Thymus (tissue), 11 donors: ENCODE results near the gene RTEL1. TPM values are rescaled to one million over a fixed set of nuclear protein-coding genes. Genes with fewer than 3 reads are reported as not detected.

ENCODE experiments used
- DNase-seq, 9 donors: peaks; one replicate each; pipeline ENCODE4 v3.0.0-alpha.2; 2013; ENCODE audit warnings: low spot score in 9 of 9, low read depth in 6 of 9, missing footprints in 1 of 9
- H3K27ac ChIP-seq, 2 donors: one replicate each; pipeline ENCODE4 v1.5.1; 2013; ENCODE audit warnings: control low read depth in 1 of 2, low read depth in 1 of 2, low read length in 1 of 2, mild to moderate bottlenecking in 1 of 2, moderate library complexity in 1 of 2
- H3K27me3 ChIP-seq, 2 donors: one replicate each; pipeline ENCODE4 v1.5.1; 2013; ENCODE audit warnings: low read length in 1 of 2; ENCODE audit not compliant: control insufficient read depth in 2 of 2, insufficient read depth in 1 of 2
- H3K36me3 ChIP-seq, 2 donors: one replicate each; pipeline ENCODE4 v1.5.1; 2013; ENCODE audit warnings: low read length in 1 of 2, mild to moderate bottlenecking in 1 of 2, moderate library complexity in 1 of 2; ENCODE audit not compliant: control insufficient read depth in 2 of 2, insufficient read depth in 2 of 2
- H3K4me1 ChIP-seq, 2 donors: one replicate each; pipeline ENCODE4 v1.5.1; 2013; ENCODE audit warnings: low read length in 2 of 2; ENCODE audit not compliant: control insufficient read depth in 2 of 2, insufficient read depth in 2 of 2
- H3K4me3 ChIP-seq, 2 donors: one replicate each; pipeline ENCODE4 v1.5.1; 2013; ENCODE audit warnings: low read length in 2 of 2, control low read depth in 1 of 2, mild to moderate bottlenecking in 1 of 2
- H3K9me3 ChIP-seq, 2 donors: one replicate each; pipeline ENCODE4 v1.5.1; 2013; ENCODE audit warnings: low read length in 1 of 2, mild to moderate bottlenecking in 1 of 2; ENCODE audit not compliant: control insufficient read depth in 2 of 2, insufficient read depth in 1 of 2
- WGBS: extraction: QIAGEN DNeasy Blood & Tissue Kit; methylation state at CpG from one replicate; pipeline ENCODE4 v1.1.7; 2013; 5-methylcytosine and 5-hydroxymethylcytosine counted together
- polyA plus RNA-seq: library from polyadenylated mRNA; stranded (reverse); fragments of 200-250 nt; gene quantifications from one replicate; pipeline ENCODE4 v1.2.3, GENCODE V29; 2013
- total RNA-seq: library from RNA; stranded (reverse); fragments of 120-200 nt; gene quantifications from one replicate; pipeline ENCODE4 v1.2.4, GENCODE V29; 2013
- donor health status: healthy.

The RTEL1 gene
- total and polyA plus RNA-seq, 2 donors = 8.1 to 18.8 TPM

DNA sequence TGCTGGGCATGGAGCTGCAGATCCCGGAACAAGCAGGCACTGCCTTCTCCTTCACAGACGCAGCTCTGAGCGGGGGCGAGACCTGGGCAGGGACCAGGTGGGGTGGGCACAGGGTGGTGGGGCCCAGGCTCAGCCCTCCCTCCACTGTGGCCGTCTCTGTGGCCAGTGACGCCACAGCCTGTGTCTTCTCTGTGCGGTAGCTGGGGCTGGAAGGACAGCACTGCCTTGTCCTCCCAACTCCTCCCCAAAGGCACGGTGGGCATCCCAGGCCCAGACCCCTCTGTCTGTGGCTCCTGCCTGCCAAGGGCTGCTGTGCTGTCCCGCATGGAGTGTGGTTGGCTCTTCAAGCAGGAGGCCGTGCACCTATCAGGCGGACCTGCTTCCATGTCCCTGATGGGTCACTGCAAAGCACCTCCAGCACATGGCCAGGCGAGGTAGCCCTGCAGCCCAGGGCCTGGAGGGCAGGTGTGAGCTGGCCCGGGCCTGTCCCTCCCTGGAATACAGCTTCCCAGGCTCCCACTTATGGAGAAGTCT, 23.6 kb downstream of the RTEL1 start:
- peaks cover 0 to 3% of the 10 kb centered on the region in 2 donors for H3K27me3 ChIP-seq
- DNase-seq = no peak
- H3K27ac ChIP-seq = no peak overlapping the region
- H3K4me3 ChIP-seq = no peak overlapping the region
- no peaks in the 10 kb centered on the region for H3K9me3 ChIP-seq
- WGBS = 98% methylated on average over 13 of the region's 13 CpGs
- H3K36me3 ChIP-seq = peaks cover 0 to 44% of the 10 kb centered on the region in 2 donors
- H3K4me1 ChIP-seq = peaks cover 0 to 3% of the 10 kb centered on the region in 2 donors

DNA sequence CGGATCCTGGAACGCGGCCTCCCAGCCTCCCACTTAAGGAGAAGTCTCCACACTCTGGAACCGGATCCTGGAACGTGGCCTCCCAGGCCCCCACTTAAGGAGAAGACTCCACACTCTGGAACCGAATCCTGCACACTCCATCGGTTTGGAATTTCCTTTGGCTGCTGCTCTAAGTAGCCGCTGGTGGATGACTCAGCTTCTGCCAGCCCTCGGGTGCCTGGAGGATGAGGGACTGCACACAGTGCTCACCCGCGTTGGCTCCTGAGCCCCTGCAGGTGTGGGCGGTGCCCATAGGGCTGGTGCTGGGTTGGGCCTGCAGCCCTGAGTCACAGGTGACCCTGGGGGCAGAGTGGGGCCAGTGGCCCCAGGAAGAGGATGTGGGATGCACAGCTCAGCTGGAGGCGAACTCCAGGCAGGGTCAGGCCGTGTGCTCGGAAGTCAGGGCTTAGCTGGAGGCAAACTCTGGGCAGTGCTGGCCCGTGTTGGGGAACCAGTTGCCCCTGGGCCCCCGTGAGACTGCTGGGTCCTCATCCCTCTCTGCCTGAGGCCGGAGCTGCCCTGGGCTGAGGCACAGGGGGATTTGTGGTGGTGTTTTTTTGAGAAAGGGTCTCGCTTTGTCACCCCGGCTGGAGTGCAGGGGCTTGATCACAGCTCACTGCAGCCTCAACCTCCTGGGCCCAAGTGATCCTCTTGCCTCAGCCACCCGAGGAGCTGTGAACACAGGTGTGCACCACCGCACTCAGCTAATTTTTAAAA, 24.4 kb downstream of the RTEL1 start:
- no peak for DNase-seq
- WGBS = 90% methylated on average over 22 of the region's 22 CpGs
- Histone ChIP-seq H3K36me3 (peaks cover 0 to 37% of the 10 kb centered on the region in 2 donors), H3K4me3 (no peak overlapping the region), H3K27me3 (peaks cover 0 to 9% of the 10 kb centered on the region in 2 donors), H3K4me1 (peaks cover 0 to 12% of the 10 kb centered on the region in 2 donors), H3K9me3 (no peaks in the 10 kb centered on the region), H3K27ac (no peak overlapping the region)

DNA sequence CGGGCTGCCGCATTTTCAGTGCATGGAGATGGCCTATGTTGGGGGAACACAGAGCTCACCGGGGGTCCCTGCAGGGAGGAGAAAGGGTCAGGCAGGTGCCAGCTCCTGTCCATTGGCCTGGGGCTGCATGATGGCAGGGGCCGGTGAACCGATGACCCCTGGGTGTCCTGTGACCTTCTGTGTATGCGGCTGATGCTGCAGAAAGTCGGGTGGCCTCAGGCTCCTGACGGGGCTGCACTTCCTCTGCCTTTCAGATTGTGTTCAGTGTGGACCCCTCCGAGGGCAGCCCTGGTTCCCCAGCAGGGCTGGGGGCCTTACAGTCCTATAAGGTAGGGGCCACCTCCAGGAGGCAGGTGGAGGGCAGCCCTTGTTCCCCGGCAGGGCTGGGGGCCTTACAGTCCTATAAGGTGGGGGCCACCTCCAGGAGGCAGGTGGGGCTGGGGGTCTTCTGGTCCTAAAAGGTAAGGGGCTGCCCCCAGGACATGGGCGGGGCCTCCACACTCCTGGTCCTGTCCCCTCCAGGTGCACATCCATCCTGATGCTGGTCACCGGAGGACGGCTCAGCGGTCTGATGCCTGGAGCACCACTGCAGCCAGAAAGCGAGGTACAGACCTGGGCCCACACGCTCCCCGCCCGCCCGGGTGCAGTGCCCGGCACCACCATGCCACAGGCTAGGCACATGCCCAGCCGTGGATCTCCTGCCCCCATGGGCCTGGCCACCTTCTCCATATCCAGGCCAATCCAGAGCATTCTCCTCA, 27.3 kb downstream of the RTEL1 start:
- H3K36me3 ChIP-seq = peaks cover 0 to 20% of the 10 kb centered on the region in 2 donors
- no peak overlapping the region for H3K27ac ChIP-seq
- WGBS = 95% methylated on average over 21 of the region's 21 CpGs
- peaks cover 0 to 9% of the 10 kb centered on the region in 2 donors for H3K27me3 ChIP-seq
- H3K4me3 ChIP-seq = no peak overlapping the region
- H3K4me1 ChIP-seq = peaks cover 0 to 13% of the 10 kb centered on the region in 2 donors
- no peaks in the 10 kb centered on the region for H3K9me3 ChIP-seq
- no peak for DNase-seq

DNA sequence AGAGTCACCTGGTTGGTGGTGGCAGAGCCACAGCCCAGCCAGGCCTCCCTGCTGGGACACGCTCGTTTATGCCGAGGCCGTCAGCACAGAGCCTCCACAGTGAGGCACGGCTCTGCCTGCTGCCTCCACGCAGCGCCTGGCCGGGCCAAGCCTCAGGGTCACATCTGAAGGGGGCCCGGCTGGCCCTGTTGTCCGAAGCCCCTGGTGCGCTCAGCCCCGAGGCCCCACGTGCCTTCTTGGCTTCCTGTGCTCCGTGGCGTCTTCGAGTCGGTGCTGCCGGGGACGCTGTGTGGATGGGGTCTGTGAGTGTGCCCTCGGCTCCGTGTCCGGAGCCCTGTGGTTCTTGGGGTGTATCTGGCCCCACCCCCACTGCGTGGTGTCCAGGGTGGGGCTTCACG, 28.0 kb downstream of the RTEL1 start:
- Histone ChIP-seq H3K4me3 (no peak overlapping the region), H3K36me3 (peaks cover 0 to 18% of the 10 kb centered on the region in 2 donors), H3K9me3 (no peaks in the 10 kb centered on the region), H3K4me1 (peaks cover 0 to 13% of the 10 kb centered on the region in 2 donors), H3K27me3 (peaks cover 0 to 9% of the 10 kb centered on the region in 2 donors), H3K27ac (peak overlapping the region; percentile 60 to 79)
- 95% methylated on average over 24 of the region's 24 CpGs for WGBS
- DNase-seq = no peak

DNA sequence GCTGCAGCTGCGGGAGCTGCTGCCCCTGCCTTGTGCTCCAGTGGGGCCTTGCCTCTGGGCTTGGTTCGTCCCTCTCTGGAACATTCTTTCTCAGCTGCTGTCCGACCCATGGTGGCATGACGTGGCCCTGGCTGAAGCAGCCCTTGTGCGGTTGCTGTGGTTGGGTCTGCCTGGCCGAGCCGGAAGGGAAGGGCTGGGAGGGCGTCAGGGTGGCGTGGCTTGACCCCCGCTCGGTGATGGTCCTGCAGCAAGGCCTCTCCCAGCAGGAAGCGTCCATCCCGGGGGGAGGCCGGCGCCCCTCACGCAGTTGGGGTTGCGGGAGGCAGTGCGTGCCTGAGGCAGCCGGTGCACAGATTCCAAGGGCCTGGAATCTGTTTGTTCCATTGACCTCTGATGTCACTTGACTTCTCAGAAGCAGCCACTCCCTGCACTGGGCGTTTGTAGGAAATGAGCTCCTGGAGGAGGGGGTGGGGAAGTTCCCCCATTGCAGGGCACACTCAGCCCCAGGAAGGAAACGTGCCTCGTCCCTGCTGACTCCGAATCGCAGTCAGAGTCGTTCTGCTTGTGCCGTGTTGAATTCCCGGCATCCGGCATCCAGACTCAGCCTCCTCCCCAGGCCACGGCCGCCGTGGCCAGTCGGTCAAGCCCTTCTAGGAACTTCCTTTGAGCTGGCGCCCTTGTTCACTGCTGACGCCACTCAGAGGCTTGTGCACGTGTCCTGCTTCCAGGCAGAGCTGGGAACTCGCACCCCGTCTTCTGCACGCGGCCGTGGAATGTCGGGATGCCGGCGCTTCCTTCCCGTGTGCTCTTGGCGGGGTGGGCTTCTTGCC, 28.6 kb downstream of the RTEL1 start:
- DNase-seq = peak in 2 of 9 donors; percentile 26 to 51
- Histone ChIP-seq H3K27ac (peak overlapping the region; percentile 60 to 79), H3K27me3 (peaks cover 0 to 9% of the 10 kb centered on the region in 2 donors), H3K36me3 (peaks cover 0 to 17% of the 10 kb centered on the region in 2 donors), H3K9me3 (no peaks in the 10 kb centered on the region), H3K4me3 (no peak overlapping the region), H3K4me1 (peaks cover 0 to 13% of the 10 kb centered on the region in 2 donors)
- 58% methylated on average over 45 of the region's 45 CpGs for WGBS

DNA sequence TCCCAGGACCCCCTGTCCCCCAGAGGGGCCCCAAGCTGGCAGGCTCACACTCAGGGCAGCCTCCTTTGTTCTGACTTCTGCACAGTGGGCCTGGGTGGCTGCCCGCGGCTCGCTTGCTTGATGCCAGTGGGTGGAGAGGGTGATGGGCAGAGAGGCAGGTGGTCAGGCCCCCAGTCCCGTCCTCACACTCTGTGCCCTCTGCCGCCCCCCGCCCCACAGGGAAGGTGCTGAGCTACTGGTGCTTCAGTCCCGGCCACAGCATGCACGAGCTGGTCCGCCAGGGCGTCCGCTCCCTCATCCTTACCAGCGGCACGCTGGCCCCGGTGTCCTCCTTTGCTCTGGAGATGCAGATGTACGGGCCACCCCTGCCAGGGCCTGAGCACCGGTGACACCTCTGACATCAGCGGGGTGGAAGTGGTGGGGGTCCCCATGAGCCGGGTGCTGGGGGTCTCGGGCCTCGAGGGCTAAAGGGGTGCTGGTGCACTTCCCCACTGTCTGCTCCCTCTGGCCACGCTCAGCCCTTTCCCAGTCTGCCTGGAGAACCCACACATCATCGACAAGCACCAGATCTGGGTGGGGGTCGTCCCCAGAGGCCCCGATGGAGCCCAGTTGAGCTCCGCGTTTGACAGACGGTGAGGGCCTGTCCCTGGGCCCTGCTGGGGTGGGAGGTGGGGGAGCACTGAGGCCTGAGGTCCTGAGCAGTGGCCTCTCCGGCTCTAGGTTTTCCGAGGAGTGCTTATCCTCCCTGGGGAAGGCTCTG, 29.5 kb downstream of the RTEL1 start:
- Histone ChIP-seq H3K27ac (peak overlapping the region; percentile 51 to 58), H3K4me3 (no peak overlapping the region), H3K36me3 (peaks cover 0 to 15% of the 10 kb centered on the region in 2 donors), H3K4me1 (peaks cover 0 to 13% of the 10 kb centered on the region in 2 donors), H3K9me3 (no peaks in the 10 kb centered on the region), H3K27me3 (peaks cover 0 to 9% of the 10 kb centered on the region in 2 donors)
- no peak for DNase-seq
- WGBS = 97% methylated on average over 29 of the region's 29 CpGs

DNA sequence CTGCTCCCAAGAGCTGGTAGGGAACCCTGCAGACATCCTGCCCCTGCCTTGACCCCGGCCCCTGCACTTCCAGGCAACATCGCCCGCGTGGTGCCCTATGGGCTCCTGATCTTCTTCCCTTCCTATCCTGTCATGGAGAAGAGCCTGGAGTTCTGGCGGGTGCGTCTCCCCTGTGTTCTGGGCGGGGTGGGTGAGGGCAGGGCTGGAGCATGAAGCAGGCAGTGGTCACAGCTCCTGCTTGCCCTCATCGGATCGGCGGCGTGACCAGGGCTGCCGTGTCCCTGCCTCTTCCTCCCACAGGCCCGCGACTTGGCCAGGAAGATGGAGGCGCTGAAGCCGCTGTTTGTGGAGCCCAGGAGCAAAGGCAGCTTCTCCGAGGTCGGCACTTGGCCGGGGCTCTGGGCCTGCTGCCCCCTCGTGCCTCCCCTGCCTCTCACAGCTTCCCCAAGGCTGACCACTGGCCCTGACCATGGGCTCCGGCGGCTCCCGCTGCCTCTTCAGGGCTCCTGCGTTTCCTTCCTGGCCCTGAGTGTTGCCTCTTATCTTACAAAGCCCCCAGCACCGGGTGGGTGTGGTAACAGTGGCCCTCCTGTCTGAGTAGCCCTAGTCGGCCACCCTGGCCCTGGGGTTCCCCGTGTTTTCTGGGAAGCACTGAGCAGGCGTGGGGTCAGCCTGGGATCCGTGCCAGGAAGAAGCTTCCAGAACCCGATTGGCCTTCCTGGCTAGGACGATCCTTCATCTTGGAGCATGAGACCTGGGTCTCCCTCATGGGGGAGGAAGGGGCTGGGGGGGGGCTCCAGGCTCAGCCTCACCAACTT, 30.3 kb downstream of the RTEL1 start:
- H3K27me3 ChIP-seq = peaks cover 0 to 9% of the 10 kb centered on the region in 2 donors
- H3K36me3 ChIP-seq = peaks cover 0 to 11% of the 10 kb centered on the region in 2 donors
- no peak for DNase-seq
- no peaks in the 10 kb centered on the region for H3K9me3 ChIP-seq
- H3K4me1 ChIP-seq = peaks cover 0 to 13% of the 10 kb centered on the region in 2 donors
- H3K4me3 ChIP-seq = no peak overlapping the region
- WGBS = 94% methylated on average over 31 of the region's 31 CpGs
- H3K27ac ChIP-seq = no peak overlapping the region
